KMS-11 (cell line): Measurements from ENCODE around the gene EFCAB6.

Experiments
- H2AFZ ChIP-seq: fragments of 200-600 bp; sonication (generic); 2 replicates; pipeline ENCODE4 v1.6.1; 2016; ENCODE audit warnings: antibody characterized with exemption, mixed run types, low read depth
- H3K27ac ChIP-seq: fragments of 200-600 bp; sonication (generic); 2 replicates; pipeline ENCODE4 v1.6.1; 2016; ENCODE audit warnings: mild to moderate bottlenecking, mixed run types
- H3K27me3 ChIP-seq: fragments of 200-600 bp; sonication (generic); 2 replicates; pipeline ENCODE4 v1.6.1; 2017; ENCODE audit warnings: mild to moderate bottlenecking, low read depth, mixed run types, moderate library complexity; ENCODE audit not compliant: insufficient read depth
- H3K36me3 ChIP-seq: fragments of 200-600 bp; sonication (generic); 2 replicates; pipeline ENCODE4 v1.6.1; 2017; ENCODE audit warnings: mild to moderate bottlenecking, mixed run types; ENCODE audit not compliant: insufficient read depth
- H3K4me1 ChIP-seq: fragments of 200-600 bp; sonication (generic); 2 replicates; pipeline ENCODE4 v1.6.1; 2016; ENCODE audit warnings: mild to moderate bottlenecking, low read depth, mixed run types; ENCODE audit not compliant: poor library complexity, severe bottlenecking
- H3K4me2 ChIP-seq: fragments of 200-600 bp; sonication (generic); 2 replicates; pipeline ENCODE4 v1.7.0; 2016; ENCODE audit warnings: mild to moderate bottlenecking, mixed run types
- H3K4me3 ChIP-seq: fragments of 200-600 bp; sonication (generic); IDR thresholded peaks from 2 replicates; pipeline ENCODE4 v1.6.1; 2017; ENCODE audit warnings: low read depth, low read length, mixed read lengths; ENCODE audit not compliant: insufficient read depth
- H3K79me2 ChIP-seq: fragments of 200-600 bp; sonication (generic); 2 replicates; pipeline ENCODE4 v1.6.1; 2016; ENCODE audit warnings: low read depth, mixed run types; ENCODE audit not compliant: insufficient read depth
- H3K9ac ChIP-seq: fragments of 200-600 bp; sonication (generic); 2 replicates; pipeline ENCODE4 v1.6.1; 2016; ENCODE audit warnings: mild to moderate bottlenecking, mixed run types
- H4K20me1 ChIP-seq: fragments of 200-600 bp; sonication (generic); 2 replicates; pipeline ENCODE4 v1.6.1; 2016; ENCODE audit warnings: mild to moderate bottlenecking, mixed run types; ENCODE audit not compliant: insufficient read depth
- CTCF ChIP-seq: fragments of 200-600 bp; sonication (generic); conservative IDR thresholded peaks from 2 replicates; pipeline ENCODE4 v1.6.1; 2017; ENCODE audit warnings: low read depth, mild to moderate bottlenecking, antibody characterized with exemption, low read length, moderate library complexity, mixed read lengths

EFCAB6 gene

GRCh38 chr22:43833286-43834240, 21.5 kb upstream of the EFCAB6 start:
- Histone ChIP-seq H3K4me1 (no peaks in the 10 kb centered on the region), H3K27ac (no peak overlapping the region), H3K4me2 (no peak overlapping the region), H4K20me1 (no peaks in the 10 kb centered on the region), H3K4me3 (no peak overlapping the region), H3K9ac (no peak overlapping the region), H3K79me2 (no peaks in the 10 kb centered on the region), H3K27me3 (peaks cover 24% of the 10 kb centered on the region), H2AFZ (no peak overlapping the region), H3K36me3 (no peaks in the 10 kb centered on the region)
- no peak for TF ChIP-seq CTCF

GRCh38 chr22:43832393-43833265, 20.5 kb upstream of the EFCAB6 start:
- no peak overlapping the region for H3K4me2 ChIP-seq
- no peak overlapping the region for H3K4me3 ChIP-seq
- no peak overlapping the region for H3K9ac ChIP-seq
- peaks cover 18% of the 10 kb centered on the region for H3K27me3 ChIP-seq
- H4K20me1 ChIP-seq = no peaks in the 10 kb centered on the region
- H3K4me1 ChIP-seq = no peaks in the 10 kb centered on the region
- no peaks in the 10 kb centered on the region for H3K36me3 ChIP-seq
- TF ChIP-seq CTCF = no peak
- H3K79me2 ChIP-seq = no peaks in the 10 kb centered on the region
- no peak overlapping the region for H3K27ac ChIP-seq
- no peak overlapping the region for H2AFZ ChIP-seq

DNA sequence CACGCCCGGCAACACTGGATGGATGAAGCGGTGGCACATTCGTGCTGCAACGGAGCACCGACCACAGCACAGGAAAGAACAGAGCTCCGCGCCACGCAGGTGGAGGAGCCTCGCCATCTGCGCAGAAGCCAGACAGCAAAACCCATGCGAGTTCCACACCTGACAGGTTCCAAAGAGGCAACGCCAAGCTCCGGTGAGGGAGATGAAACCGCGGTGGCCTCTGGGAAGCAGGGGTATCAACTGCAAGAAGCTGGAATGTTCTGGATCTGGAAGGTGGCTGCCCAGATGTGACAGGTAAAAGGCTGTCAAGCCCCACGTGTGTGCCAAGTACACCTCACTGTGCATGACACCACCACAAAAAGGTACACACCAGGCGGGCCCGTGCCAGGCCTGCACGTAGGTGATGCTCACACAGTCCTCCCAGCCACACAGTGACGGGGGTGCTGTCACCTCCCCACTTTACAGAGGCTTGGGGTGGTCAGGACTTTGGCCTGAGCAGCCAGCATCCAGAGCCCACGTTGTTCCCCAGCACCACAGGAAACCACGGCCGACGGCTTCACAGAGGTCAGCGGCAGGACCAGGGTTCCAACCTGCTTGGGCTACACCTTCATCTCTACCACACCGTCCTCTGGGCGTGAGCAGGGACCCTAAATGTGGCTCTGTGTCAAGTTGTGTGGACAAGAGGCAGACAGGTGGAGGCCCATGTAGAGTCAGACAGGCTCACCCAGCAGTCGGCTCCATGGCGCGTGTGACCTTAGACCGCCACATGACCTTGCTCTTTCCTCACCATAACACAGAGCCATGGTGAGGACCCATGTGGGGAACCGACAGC, 19.7 kb upstream of the EFCAB6 start:
- H3K27ac ChIP-seq = no peak overlapping the region
- no peak overlapping the region for H3K9ac ChIP-seq
- no peak overlapping the region for H3K4me3 ChIP-seq
- no peak overlapping the region for H3K4me2 ChIP-seq
- H3K4me1 ChIP-seq = no peaks in the 10 kb centered on the region
- H4K20me1 ChIP-seq = no peaks in the 10 kb centered on the region
- no peaks in the 10 kb centered on the region for H3K36me3 ChIP-seq
- no peak for TF ChIP-seq CTCF
- peaks cover 19% of the 10 kb centered on the region for H3K27me3 ChIP-seq
- H3K79me2 ChIP-seq = no peaks in the 10 kb centered on the region
- no peak overlapping the region for H2AFZ ChIP-seq

GRCh38 chr22:43830931-43831560, 18.9 kb upstream of the EFCAB6 start:
- no peak overlapping the region for H2AFZ ChIP-seq
- H3K4me2 ChIP-seq = no peak overlapping the region
- H3K79me2 ChIP-seq = no peaks in the 10 kb centered on the region
- no peaks in the 10 kb centered on the region for H3K36me3 ChIP-seq
- no peak overlapping the region for H3K27ac ChIP-seq
- H3K27me3 ChIP-seq = peaks cover 26% of the 10 kb centered on the region
- no peaks in the 10 kb centered on the region for H4K20me1 ChIP-seq
- TF ChIP-seq CTCF = no peak
- H3K4me3 ChIP-seq = no peak overlapping the region
- H3K4me1 ChIP-seq = no peaks in the 10 kb centered on the region
- no peak overlapping the region for H3K9ac ChIP-seq
